SK-N-SH (cell line): ENCODE data around the gene SCO2. TPM values are rescaled to one million over a fixed set of nuclear protein-coding genes. Genes with fewer than 3 reads are reported as not detected.

Source experiments
- CTCF ChIA-PET: fragments of 300-600, 350-600 bp; formaldehyde crosslinking; extraction: SDS; loops from one replicate; lab custom pipeline; 2021; lab: Yijun Ruan, JAX
- POLR2A ChIA-PET: fragments of 350-600 bp; sonication (Branson Sonifier 250); formaldehyde crosslinking; extraction: SDS; loops from one replicate; lab custom pipeline; 2020; ENCODE audit warnings: antibody characterized with exemption, inconsistent platforms; lab: Yijun Ruan, JAX
- DNase-seq: peaks from one replicate; pipeline ENCODE4 v3.0.0; 2012
- H2AFZ ChIP-seq: fragments of 200-600 bp; sonication (generic); 2 replicates; pipeline ENCODE4 v1.8.1; 2016; ENCODE audit warnings: antibody characterized with exemption, mild to moderate bottlenecking, low read depth
- H3F3A ChIP-seq: fragments of 200-600 bp; sonication (generic); replicated peaks from 2 replicates; pipeline ENCODE3; 2016; ENCODE audit warnings: antibody characterized with exemption, mild to moderate bottlenecking; ENCODE audit not compliant: insufficient read depth
- H3K27ac ChIP-seq, 2 experiments: fragments of 200-500 bp in 1 of 2; fragments of 200-600 bp in 1 of 2; sonication (Bioruptor generic) in 1 of 2; sonication (generic), shearing (Covaris generic) in 1 of 2; 2 replicates each; pipeline versions ENCODE4 v1.5.1 to v1.6.1; 2014 to 2016; ENCODE audit warnings: low read depth in 2 of 2, inconsistent platforms in 1 of 2, low read length in 1 of 2, mild to moderate bottlenecking in 1 of 2, mixed read lengths in 1 of 2
- H3K27me3 ChIP-seq: fragments of 200-600 bp; sonication (generic), shearing (Covaris generic); 2 replicates; pipeline ENCODE4 v1.6.1; 2016; ENCODE audit warnings: mixed run types; ENCODE audit not compliant: insufficient read depth
- H3K36me3 ChIP-seq, 2 experiments: fragments of 200-500 bp in 1 of 2; fragments of 200-600 bp in 1 of 2; sonication (Bioruptor generic) in 1 of 2; sonication (generic) in 1 of 2; replicated peaks in 1 of 2; 2 replicates each; pipeline versions ENCODE3 to v1.5.1; 2014 to 2016; ENCODE audit warnings: low read length in 1 of 2, mild to moderate bottlenecking in 1 of 2; ENCODE audit not compliant: insufficient read depth in 2 of 2, control insufficient read depth in 1 of 2
- H3K4me1 ChIP-seq, 2 experiments: fragments of 200-500 bp in 1 of 2; fragments of 200-600 bp in 1 of 2; sonication (Bioruptor generic) in 1 of 2; sonication (generic), shearing (Covaris generic) in 1 of 2; 2 replicates each; pipeline versions ENCODE4 v1.5.1 to v1.6.1; 2014 to 2016; ENCODE audit warnings: low read depth in 1 of 2, low read length in 1 of 2, mixed run types in 1 of 2; ENCODE audit not compliant: insufficient read depth in 2 of 2, control insufficient read depth in 1 of 2
- H3K4me2 ChIP-seq: fragments of 200-600 bp; sonication (generic), shearing (Covaris generic); 2 replicates; pipeline ENCODE4 v1.6.1; 2017; ENCODE audit warnings: mixed run types
- H3K4me3 ChIP-seq, 2 experiments: fragments of 200-500 bp in 1 of 2; fragments of 200-600 bp in 1 of 2; sonication (Bioruptor generic) in 1 of 2; sonication (generic), shearing (Covaris generic) in 1 of 2; 2 replicates each; pipeline versions ENCODE4 v1.5.1 to v1.8.1; 2014 to 2016; ENCODE audit warnings: low read depth in 2 of 2, inconsistent platforms in 1 of 2, low read length in 1 of 2, mild to moderate bottlenecking in 1 of 2, mixed read lengths in 1 of 2, moderate library complexity in 1 of 2
- H3K79me2 ChIP-seq: fragments of 200-600 bp; sonication (generic); 2 replicates; pipeline ENCODE4 v1.8.1; 2017; ENCODE audit warnings: mild to moderate bottlenecking; ENCODE audit not compliant: insufficient read depth
- H3K9ac ChIP-seq: fragments of 200-600 bp; sonication (generic); 2 replicates; pipeline ENCODE4 v1.6.1; 2017; ENCODE audit warnings: mixed run types
- H3K9me2 ChIP-seq: fragments of 200-600 bp; sonication (generic); 2 replicates; pipeline ENCODE4 v1.6.1; 2017; ENCODE audit warnings: mixed run types
- H3K9me3 ChIP-seq: fragments of 200-600 bp; sonication (generic); 2 replicates; pipeline ENCODE4 v1.6.1; 2017; ENCODE audit warnings: mixed run types, mild to moderate bottlenecking, moderate library complexity
- H4K20me1 ChIP-seq: fragments of 200-600 bp; sonication (generic); 2 replicates; pipeline ENCODE4 v1.6.1; 2017; ENCODE audit warnings: mild to moderate bottlenecking, mixed run types; ENCODE audit not compliant: insufficient read depth
- CHD2 ChIP-seq: fragments of 150-350 bp; IDR thresholded peaks from 2 replicates; pipeline ENCODE4 v1.6.1; 2018; ENCODE audit warnings: low read length; ENCODE audit not compliant: partially characterized antibody
- CTCF ChIP-seq: fragments of 200-600 bp; sonication (generic); IDR thresholded peaks from 2 replicates; pipeline ENCODE4 v1.6.1; 2017; ENCODE audit warnings: antibody characterized with exemption, mild to moderate bottlenecking, moderate library complexity
- FOXJ3 ChIP-seq: sonication (generic); formaldehyde crosslinking; IDR thresholded peaks from 2 replicates; pipeline ENCODE4 v1.5.1; 2020; ENCODE audit warnings: mild to moderate bottlenecking, missing genetic modification reagents
- GABPA ChIP-seq: IDR thresholded peaks from 2 replicates; pipeline ENCODE4 v1.4.0; 2012; ENCODE audit warnings: low read depth, mild to moderate bottlenecking
- GATA2 ChIP-seq: sonication (generic); formaldehyde crosslinking; IDR thresholded peaks from 2 replicates; pipeline ENCODE4 v1.5.0; 2020; ENCODE audit warnings: mild to moderate bottlenecking, missing genetic modification reagents
- MAX ChIP-seq: IDR thresholded peaks from 2 replicates; pipeline ENCODE4 v1.4.0; 2012; ENCODE audit warnings: low read depth
- MXI1 ChIP-seq: IDR thresholded peaks from 2 replicates; pipeline ENCODE4 v1.6.1; 2012; ENCODE audit warnings: mild to moderate bottlenecking, low read depth, low read length, improper control_type of control experiment
- NRF1 ChIP-seq: IDR thresholded peaks from 2 replicates; pipeline ENCODE4 v1.6.1; 2012; ENCODE audit warnings: low read depth, mild to moderate bottlenecking, low read length
- POLR2AphosphoS5 ChIP-seq: IDR thresholded peaks from 2 replicates; pipeline ENCODE4 v1.6.1; 2012; ENCODE audit warnings: low read depth, low read length
- RAD21 ChIP-seq: IDR thresholded peaks from 2 replicates; pipeline ENCODE4 v1.6.1; 2012; ENCODE audit warnings: mild to moderate bottlenecking, low read length
- RCOR1 ChIP-seq: fragments of 150-350 bp; IDR thresholded peaks from 2 replicates; pipeline ENCODE4 v1.6.1; 2017; ENCODE audit warnings: antibody characterized with exemption, low read length
- RXRA ChIP-seq: IDR thresholded peaks from 2 replicates; pipeline ENCODE4 v1.4.0; 2012; ENCODE audit warnings: low read depth, mild to moderate bottlenecking, borderline replicate concordance
- SMC3 ChIP-seq: IDR thresholded peaks from 2 replicates; pipeline ENCODE4 v1.6.1; 2012; ENCODE audit warnings: low read depth, low read length, improper control_type of control experiment
- TAF1 ChIP-seq: IDR thresholded peaks from 2 replicates; pipeline ENCODE4 v1.6.1; 2012; ENCODE audit warnings: low read depth, mild to moderate bottlenecking, low read length, moderate library complexity, borderline replicate concordance
- USF2 ChIP-seq: fragments of 150-350 bp; IDR thresholded peaks from 2 replicates; pipeline ENCODE4 v1.6.1; 2017; ENCODE audit warnings: antibody characterized with exemption, low read length, low read depth, borderline replicate concordance
- YY1 ChIP-seq: IDR thresholded peaks from 2 replicates; pipeline ENCODE4 v1.4.0; 2012; ENCODE audit warnings: low read depth, mild to moderate bottlenecking
- whole genome bisulfite sequencing: methylation state at CpG from one replicate; pipeline ENCODE4 v1.1.6; 2017; ENCODE audit warnings: low lambda C conversion rate; 5-methylcytosine and 5-hydroxymethylcytosine counted together
- polyA plus RNA-seq, 3 experiments: library from polyadenylated mRNA; depleted of rRNA; stranded (reverse); fragments of >200 nt; gene quantifications; 2 replicates each; pipeline ENCODE4 v1.2.3, GENCODE V29; 2012

The SCO2 gene
- polyA plus RNA-seq, 1 of the 3 experiments (the other 2 are of a cell fraction): 4.0 TPM

GRCh38 chr22:50474710-50475651 lies 50.4 kb downstream of the SCO2 start, which contains the start of gene SBF1:
SBF1 (minus strand) TSS chr22:50475035; CDS start chr22:50474840, 195 bp downstream.
- H3K4me1 ChIP-seq: peaks cover under 1 to 39% of the 10 kb centered on the region in 2 experiments; a peak in 2 of 4 replicates
- H3K4me3 ChIP-seq: peak within 1 kb of the TSS; percentile 77 to 88
- H3F3A ChIP-seq: no peaks in the 10 kb centered on the region
- WGBS: 11% methylated on average over 9 of the region's 97 CpGs
- H3K4me2 ChIP-seq: peak within 1 kb of the TSS; percentile 90
- peak within 1 kb of the TSS; percentile 76 for H3K9ac ChIP-seq
- POLR2A ChIA-PET: interaction anchor here (1.0 kb wide), 1 partner anchor 37 kb away, joined by 3 read pairs; no protein-coding TSS in a partner anchor
- no peaks in the 10 kb centered on the region for H3K27me3 ChIP-seq
- H4K20me1 ChIP-seq: peaks cover 42% of the 10 kb centered on the region
- TF ChIP-seq CHD2 (peak; percentile 6), USF2 (no peak), NRF1 (peak; percentile 87), GATA2 (CRISPR knock-in tag) (no peak), YY1 (0 out of 2 replicates have a peak, but pooled peaks have one; percentile 19), POLR2AphosphoS5 (peak; percentile 79), TAF1 (peak; percentile 56; the same call in 1 of the 2 replicates)
- TF ChIP-seq, all 33 proteins: peak for 5
- peaks cover 0 to 2% of the 10 kb centered on the region in 2 experiments for H3K36me3 ChIP-seq
- no peaks in the 10 kb centered on the region for H3K9me3 ChIP-seq
- peaks cover 43% of the 10 kb centered on the region for H3K79me2 ChIP-seq
- no peaks in the 10 kb centered on the region for H3K9me2 ChIP-seq
- CTCF ChIA-PET: interaction anchor here (0.6 to 5.1 kb wide), 5 partner anchors 9 to 231 kb away, joined by 3 to 24 read pairs (median 3); no protein-coding TSS in a partner anchor
- H2AFZ ChIP-seq: peak within 1 kb of the TSS; percentile 92
- DNase-seq: peak; percentile 100
- peak within 1 kb of the TSS; percentile 38 to 72; a peak in 2 of 4 replicates for H3K27ac ChIP-seq

- H4K20me1 ChIP-seq: peaks cover 52% of the 10 kb centered on the region
- H2AFZ ChIP-seq: no peak overlapping the region
- peak overlapping the region; percentile 87 for H3K4me2 ChIP-seq
- TF ChIP-seq RCOR1 (no peak), GABPA (no peak), USF2 (no peak), MAX (peak; percentile 5; the same call in 1 of the 2 replicates), FOXJ3 (CRISPR knock-in tag) (no peak), GATA2 (CRISPR knock-in tag) (no peak), SMC3 (no peak), RAD21 (no peak), MXI1 (peak; percentile 55), TAF1 (no peak), CTCF (no peak), RXRA (no peak)
- ChIA-PET POLR2A (interaction anchor here (1.0 to 1.3 kb wide), 2 partner anchors 36 to 51 kb away, joined by 3 to 8 read pairs; partner anchors contain the start of gene SCO2), CTCF (interaction anchor here (1.2 to 5.1 kb wide), 2 partner anchors 24 to 230 kb away, joined by 3 to 24 read pairs; no protein-coding TSS in a partner anchor)
- 7% methylated on average over 5 of the region's 62 CpGs for WGBS
- no peaks in the 10 kb centered on the region for H3K9me2 ChIP-seq
- peak overlapping the region in 1 of 2 experiments; percentile 38; a peak in 2 of 4 replicates for H3K27ac ChIP-seq
- no peaks in the 10 kb centered on the region for H3K27me3 ChIP-seq
- H3F3A ChIP-seq: no peaks in the 10 kb centered on the region
- H3K36me3 ChIP-seq: peaks cover 0 to 2% of the 10 kb centered on the region in 2 experiments
- H3K79me2 ChIP-seq: peaks cover 53% of the 10 kb centered on the region
- peak overlapping the region; percentile 64 for H3K9ac ChIP-seq
- H3K4me3 ChIP-seq: peak overlapping the region; percentile 77 to 88
- peaks cover 4 to 39% of the 10 kb centered on the region in 2 experiments; a peak in 2 of 4 replicates for H3K4me1 ChIP-seq
- DNase-seq: peak; percentile 81
- H3K9me3 ChIP-seq: no peaks in the 10 kb centered on the region
Measured at GRCh38 chr22:50473855-50474671, 51.3 kb downstream of the SCO2 start.
